B cell (primary cell): ENCODE data around the gene TAPBP.

Experiments
- CTCF ChIP-seq: fragments of 200-600 bp; IDR thresholded peaks from one replicate; pipeline ENCODE4 v1.8.0; 2022; ENCODE audit warnings: antibody characterized with exemption, mild to moderate bottlenecking
- EZH2 ChIP-seq: IDR thresholded peaks from 2 replicates; pipeline ENCODE4 v1.6.1; 2012; ENCODE audit warnings: borderline replicate concordance, low read depth, mild to moderate bottlenecking, moderate library complexity, low read length; ENCODE audit not compliant: insufficient read depth, poor library complexity, severe bottlenecking

- TF ChIP-seq CTCF (no peak), EZH2 (no peak)
Measured at GRCh38 chr6:33250731-33251130, 63.1 kb downstream of the TAPBP start.
